H1 (cell line): ENCODE measurements around the gene TAF3. TPM values are rescaled to one million over a fixed set of nuclear protein-coding genes. Genes with fewer than 3 reads are reported as not detected.

Experiments used
- CTCF ChIA-PET: fragments of 300-600 bp; sonication (Branson Sonifier 250); formaldehyde crosslinking; loops from one replicate; lab custom pipeline; 2021; ENCODE audit not compliant: partially characterized antibody; lab: Charles Lee
- POLR2A ChIA-PET: fragments of 300-600 bp; sonication (Branson Sonifier 250); formaldehyde crosslinking; loops from one replicate; lab custom pipeline; 2021; ENCODE audit warnings: inconsistent platforms; ENCODE audit not compliant: partially characterized antibody; lab: Charles Lee
- DNase-seq, 2 experiments: peaks; one replicate each; pipeline versions ENCODE4 v3.0.0 to v3.0.0-alpha.2; 2010 to 2022; ENCODE audit warnings: low spot score in 2 of 2, low read depth in 1 of 2, mixed read lengths in 1 of 2
- FAIRE-seq: peaks from 2 replicates; lab custom pipeline; 2011; peaks lifted over from hg19 to GRCh38; lab: Jason Lieb, UNC
- H2AFZ ChIP-seq: 2 replicates; pipeline ENCODE4 v1.8.1; 2012; ENCODE audit warnings: low read length, inconsistent platforms
- H2AK5ac ChIP-seq: 2 replicates; pipeline ENCODE4 v1.6.1; 2013; ENCODE audit warnings: low read depth, low read length
- H2BK120ac ChIP-seq: replicated peaks from 2 replicates; pipeline ENCODE3; 2013; ENCODE audit warnings: low read depth, low read length, inconsistent platforms
- H2BK12ac ChIP-seq: 2 replicates; pipeline ENCODE4 v1.6.1; 2013; ENCODE audit warnings: low read depth, low read length
- H2BK15ac ChIP-seq: 2 replicates; pipeline ENCODE4 v1.6.1; 2013; ENCODE audit warnings: low read length
- H2BK20ac ChIP-seq: 2 replicates; pipeline ENCODE4 v1.6.1; 2013; ENCODE audit warnings: low read length
- H2BK5ac ChIP-seq: 2 replicates; pipeline ENCODE4 v1.6.1; 2013; ENCODE audit warnings: low read depth, low read length
- H3K14ac ChIP-seq: 2 replicates; pipeline ENCODE4 v1.6.1; 2013; ENCODE audit warnings: inconsistent platforms; ENCODE audit not compliant: insufficient read length
- H3K18ac ChIP-seq: 2 replicates; pipeline ENCODE4 v1.6.1; 2013; ENCODE audit warnings: low read length; ENCODE audit errors: extremely low read depth
- H3K23ac ChIP-seq: 2 replicates; pipeline ENCODE4 v1.6.1; 2013; ENCODE audit warnings: inconsistent platforms; ENCODE audit not compliant: insufficient read length
- H3K23me2 ChIP-seq: 2 replicates; pipeline ENCODE4 v1.6.1; 2013; ENCODE audit warnings: low read depth, low read length
- H3K27ac ChIP-seq: 2 replicates; pipeline ENCODE4 v1.6.1; 2011; ENCODE audit warnings: low read depth, low read length, inconsistent platforms
- H3K27me3 ChIP-seq, 4 experiments: replicated peaks in 1 of 4; 1 replicate in 1 of 4; 2 replicates in 3 of 4; pipeline versions ENCODE4 v1.6.1 to v1.8.1; 2011 to 2013; ENCODE audit warnings: low read length in 3 of 4, mild to moderate bottlenecking in 3 of 4, inconsistent platforms in 2 of 4, mixed read lengths in 2 of 4, moderate library complexity in 1 of 4; ENCODE audit not compliant: control insufficient read depth in 3 of 4, insufficient read depth in 3 of 4; ENCODE audit errors: extremely low read depth in 1 of 4
- H3K36me3 ChIP-seq, 4 experiments: 2 replicates each; pipeline versions ENCODE4 v1.6.1 to v1.8.1; 2011 to 2013; ENCODE audit warnings: mild to moderate bottlenecking in 4 of 4, low read length in 3 of 4, moderate library complexity in 2 of 4, control low read depth in 1 of 4, inconsistent platforms in 1 of 4; ENCODE audit not compliant: insufficient read depth in 4 of 4, control insufficient read depth in 2 of 4
- H3K4ac ChIP-seq: replicated peaks from 2 replicates; pipeline ENCODE3; 2013; ENCODE audit warnings: low read length, low read depth, mixed read lengths, inconsistent platforms; ENCODE audit not compliant: insufficient read length
- H3K4me1 ChIP-seq, 4 experiments: replicated peaks in 1 of 4; 1 replicate in 1 of 4; 2 replicates in 3 of 4; pipeline versions ENCODE4 v1.6.1 to v1.8.1; 2011 to 2013; ENCODE audit warnings: low read length in 3 of 4, inconsistent platforms in 2 of 4, mixed read lengths in 1 of 4; ENCODE audit not compliant: insufficient read depth in 4 of 4, control insufficient read depth in 3 of 4
- H3K4me2 ChIP-seq, 2 experiments: 2 replicates each; pipeline versions ENCODE4 v1.6.1 to v1.8.1; 2011 to 2013; ENCODE audit warnings: low read depth in 2 of 2, low read length in 2 of 2, control low read depth in 1 of 2, inconsistent platforms in 1 of 2, mild to moderate bottlenecking in 1 of 2; ENCODE audit not compliant: insufficient read depth in 1 of 2
- H3K4me3 ChIP-seq, 4 experiments: fragments of 200-600, 300-600 bp in 1 of 4; sonication (generic), shearing (Covaris generic), sonication (Bioruptor Twin) in 1 of 4; 2 replicates each; pipeline versions ENCODE4 v1.5.1 to v1.8.1; 2011 to 2016; ENCODE audit warnings: low read length in 4 of 4, low read depth in 3 of 4, control low read depth in 2 of 4, inconsistent platforms in 2 of 4, mild to moderate bottlenecking in 2 of 4, mixed read lengths in 1 of 4, moderate library complexity in 1 of 4; ENCODE audit not compliant: insufficient read depth in 2 of 4; ENCODE audit errors: extremely low read depth in 1 of 4
- H3K56ac ChIP-seq: replicated peaks from 2 replicates; pipeline ENCODE3; 2013; ENCODE audit warnings: low read depth, mild to moderate bottlenecking, mixed read lengths, low read length, inconsistent platforms; ENCODE audit not compliant: insufficient read length
- H3K79me1 ChIP-seq: 2 replicates; pipeline ENCODE4 v1.6.1; 2013; ENCODE audit warnings: low read depth, low read length, control low read depth
- H3K79me2 ChIP-seq, 2 experiments: 2 replicates each; pipeline versions ENCODE4 v1.6.1 to v1.8.1; 2012 to 2013; ENCODE audit warnings: low read length in 2 of 2, mild to moderate bottlenecking in 2 of 2, inconsistent platforms in 1 of 2; ENCODE audit not compliant: insufficient read depth in 2 of 2, control insufficient read depth in 1 of 2
- H3K9ac ChIP-seq, 4 experiments: replicated peaks in 1 of 4; 1 replicate in 1 of 4; 2 replicates in 3 of 4; pipeline versions ENCODE4 v1.6.1 to v1.8.1; 2011 to 2013; ENCODE audit warnings: low read depth in 3 of 4, low read length in 3 of 4, control low read depth in 2 of 4, mild to moderate bottlenecking in 2 of 4, moderate library complexity in 2 of 4, inconsistent platforms in 1 of 4; ENCODE audit errors: extremely low read depth in 1 of 4
- H3K9me3 ChIP-seq, 2 experiments: 2 replicates each; pipeline versions ENCODE4 v1.6.1 to v1.8.1; 2012 to 2013; ENCODE audit warnings: mild to moderate bottlenecking in 2 of 2, moderate library complexity in 2 of 2, control low read depth in 1 of 2, inconsistent platforms in 1 of 2, low read depth in 1 of 2, low read length in 1 of 2, mixed read lengths in 1 of 2; ENCODE audit not compliant: insufficient read depth in 2 of 2
- H4K20me1 ChIP-seq, 2 experiments: replicated peaks in 1 of 2; 2 replicates each; pipeline versions ENCODE3 to v1.8.1; 2011 to 2013; ENCODE audit warnings: inconsistent platforms in 2 of 2, low read length in 2 of 2, mild to moderate bottlenecking in 1 of 2; ENCODE audit not compliant: insufficient read depth in 2 of 2, control insufficient read depth in 1 of 2
- H4K5ac ChIP-seq: 2 replicates; pipeline ENCODE4 v1.6.1; 2013; ENCODE audit warnings: low read length, low read depth, mixed read lengths, inconsistent platforms; ENCODE audit not compliant: insufficient read length
- H4K8ac ChIP-seq: 2 replicates; pipeline ENCODE4 v1.8.0; 2013; ENCODE audit warnings: mild to moderate bottlenecking, moderate library complexity, low read length, inconsistent platforms; ENCODE audit not compliant: insufficient read depth; ENCODE audit errors: extremely low read depth
- H4K91ac ChIP-seq: replicated peaks from 2 replicates; pipeline ENCODE3; 2013; ENCODE audit warnings: low read length, mixed read lengths, inconsistent platforms; ENCODE audit not compliant: insufficient read length
- BCL11A ChIP-seq, 2 experiments: IDR thresholded peaks; one replicate each; pipeline ENCODE4 v1.6.1; 2011; ENCODE audit warnings: low read depth in 2 of 2, low read length in 2 of 2, mild to moderate bottlenecking in 2 of 2
- CEBPB ChIP-seq: IDR thresholded peaks from 2 replicates; pipeline ENCODE4 v1.6.1; 2012; ENCODE audit warnings: low read depth, low read length
- EGR1 ChIP-seq: IDR thresholded peaks from 2 replicates; pipeline ENCODE4 v1.6.1; 2011; ENCODE audit warnings: low read depth, low read length, borderline replicate concordance
- EP300 ChIP-seq, 2 experiments: IDR thresholded peaks; 1 replicate in 1 of 2; 2 replicates in 1 of 2; pipeline ENCODE4 v1.6.1; 2011 to 2012; ENCODE audit warnings: low read depth in 2 of 2, low read length in 2 of 2, mild to moderate bottlenecking in 2 of 2, borderline replicate concordance in 1 of 2, inconsistent platforms in 1 of 2, moderate library complexity in 1 of 2
- MAX ChIP-seq: IDR thresholded peaks from 2 replicates; pipeline ENCODE4 v1.6.1; 2012; ENCODE audit warnings: inconsistent platforms
- NRF1 ChIP-seq: IDR thresholded peaks from 2 replicates; pipeline ENCODE4 v1.6.1; 2011; ENCODE audit warnings: mild to moderate bottlenecking, low read depth, low read length, improper control_type of control experiment
- PHF8 ChIP-seq: fragments of 200-600 bp; sonication (generic); conservative IDR thresholded peaks from 2 replicates; pipeline ENCODE4 v1.7.1; 2012; ENCODE audit warnings: low read depth, mild to moderate bottlenecking, inconsistent platforms, low read length, moderate library complexity
- RAD21 ChIP-seq, 2 experiments: IDR thresholded peaks in 1 of 2; conservative IDR thresholded peaks in 1 of 2; 2 replicates each; pipeline ENCODE4 v1.6.1; 2011; ENCODE audit warnings: low read depth in 2 of 2, low read length in 2 of 2, improper control_type of control experiment in 1 of 2, inconsistent platforms in 1 of 2, mild to moderate bottlenecking in 1 of 2, moderate library complexity in 1 of 2
- SIRT6 ChIP-seq: IDR thresholded peaks from one replicate; pipeline ENCODE4 v1.7.1; 2012; ENCODE audit warnings: low read length, inconsistent platforms
- SP4 ChIP-seq: IDR thresholded peaks from 2 replicates; pipeline ENCODE4 v1.6.1; 2012; ENCODE audit warnings: low read length, inconsistent platforms
- SUZ12 ChIP-seq: fragments of 200-600 bp; sonication (generic); IDR thresholded peaks from 2 replicates; pipeline ENCODE4 v1.6.1; 2012; ENCODE audit warnings: mild to moderate bottlenecking, inconsistent platforms, low read length, moderate library complexity, mixed read lengths
- TAF7 ChIP-seq: optimal IDR thresholded peaks from 2 replicates; pipeline ENCODE3; 2011; ENCODE audit warnings: low read depth, mild to moderate bottlenecking, inconsistent platforms, low read length, moderate library complexity, borderline replicate concordance
- TCF12 ChIP-seq: IDR thresholded peaks from 2 replicates; pipeline ENCODE4 v1.6.1; 2011; ENCODE audit warnings: low read depth, mild to moderate bottlenecking, low read length
- ZNF274 ChIP-seq: IDR thresholded peaks from 2 replicates; pipeline ENCODE4 v1.7.0; 2012; ENCODE audit warnings: low read length, borderline replicate concordance; ENCODE audit errors: extremely low read depth
- WGBS, 2 experiments: shearing (Covaris generic) in 1 of 2; methylation state at CpG; one replicate each; pipeline versions ENCODE4 v1.1.6 to v1.1.7; 2013 to 2015; ENCODE audit warnings: low lambda C conversion rate in 2 of 2, mixed read lengths in 2 of 2, inconsistent platforms in 1 of 2, low coverage in 1 of 2, missing lambda C conversion rate in 1 of 2; ENCODE audit not compliant: insufficient replicate concordance in 2 of 2, insufficient coverage in 1 of 2, insufficient read length in 1 of 2; ENCODE audit errors: extremely low coverage in 1 of 2, missing lambda C conversion rate in 1 of 2; 5-methylcytosine and 5-hydroxymethylcytosine counted together
- polyA plus RNA-seq, 7 experiments: library from polyadenylated mRNA; depleted of rRNA in 3 of 7; stranded (reverse) in 5 of 7; unstranded in 2 of 7; fragments of >200 nt in 5 of 7; fragments of 200-250 nt in 2 of 7; gene quantifications; 1 replicate in 5 of 7; 2 replicates in 1 of 7; 4 replicates in 1 of 7; pipeline versions ENCODE4 v1.2.1 to v1.2.3, GENCODE V29; 2011 to 2013; ENCODE audit warnings: missing spikeins in 2 of 7, mixed read lengths in 2 of 7
- total RNA-seq: library from RNA; stranded (reverse); fragmentation: NEBNext Ultra II Directional; extraction: Animal tissue kit (Norgen Biotek cat#: 25700); gene quantifications from 2 replicates; pipeline ENCODE4 v1.2.1, GENCODE V29; 2021

TAF3 gene
- total and polyA plus RNA-seq, 2 of the 8 experiments (the other 6 are each of a cell fraction or from before 2014, with no cell fraction given): 1.5 to 11.2 TPM

DNA sequence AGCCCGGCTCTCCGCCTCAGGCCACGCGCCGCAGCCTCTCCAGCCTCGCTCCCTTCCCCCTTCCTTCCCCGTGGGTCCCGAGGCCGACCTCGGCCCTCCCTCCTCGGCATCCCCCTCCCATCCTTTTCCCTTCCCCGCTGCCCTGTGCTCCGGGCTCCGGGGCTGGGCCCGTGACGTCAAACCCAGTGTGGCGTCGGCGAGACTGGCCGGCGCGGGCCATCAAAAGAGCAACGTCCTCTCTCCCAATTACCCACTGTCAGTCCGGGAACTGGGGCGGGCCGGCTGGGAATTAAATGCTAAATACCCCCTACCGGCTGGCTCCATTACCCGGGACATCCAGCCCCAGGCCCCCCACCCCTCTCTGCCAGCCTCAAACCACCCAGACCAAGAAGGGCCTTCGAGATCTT lies 233.5 kb downstream of the TAF3 start:
- Histone ChIP-seq H3K23ac (no peak overlapping the region), H3K14ac (no peak overlapping the region), H3K4me3 (peak overlapping the region; percentile 8 to 54 (median 21); a peak in 7 of 8 replicates), H2BK120ac (no peak overlapping the region), H3K9ac (no peak overlapping the region), H2AFZ (no peak overlapping the region), H2BK12ac (no peak overlapping the region), H3K79me1 (no peaks in the 10 kb centered on the region), H3K56ac (no peak overlapping the region), H4K8ac (peak overlapping the region; percentile 25; the same call in 1 of the 2 replicates), H3K4me2 (peak overlapping the region; percentile 79 to 84), H3K27me3 (peaks cover 69 to 98% (median 95%) of the 10 kb centered on the region in 4 experiments), H4K5ac (no peak overlapping the region), H4K91ac (no peak overlapping the region), H3K79me2 (no peaks in the 10 kb centered on the region), H3K4ac (no peak overlapping the region), H2BK15ac (no peak overlapping the region), H3K23me2 (peaks cover 19% of the 10 kb centered on the region), H3K36me3 (no peaks in the 10 kb centered on the region; a peak in 1 of 8 replicates), H3K18ac (no peak overlapping the region; the same call in 1 of the 2 replicates), H2AK5ac (no peak overlapping the region), H4K20me1 (peaks cover 14 to 22% of the 10 kb centered on the region in 2 experiments), H2BK5ac (no peak overlapping the region), H3K27ac (no peak overlapping the region), H3K9me3 (no peaks in the 10 kb centered on the region), H2BK20ac (no peak overlapping the region), H3K4me1 (peaks cover 5 to 46% (median 25%) of the 10 kb centered on the region in 4 experiments)
- ChIA-PET POLR2A (no interaction called here), CTCF (interaction anchor here (1.5 to 1.6 kb wide), 2 partner anchors 8 to 463 kb away, joined by 3 to 5 read pairs; no protein-coding TSS in a partner anchor)
- FAIRE-seq (no peak), DNase-seq (no peak)
- WGBS, 2 experiments: 1% methylated on average over 19 of the region's 29 CpGs; no CpG with 5 or more reads in 1 of the 2 experiments
- TF ChIP-seq CEBPB: no peak
- TF ChIP-seq BCL11A (IDR thresholded peaks at IDR 0.05; ENCODE audit: low read depth in 2 of 2, low read length in 2 of 2): no peak
- no peak for TF ChIP-seq ZNF274
- TF ChIP-seq SUZ12: peak; percentile 55
- TF ChIP-seq PHF8: no peak
- TF ChIP-seq RAD21 (IDR thresholded peaks at IDR 0.05 in 1 of 2, conservative IDR thresholded peaks at IDR 0.05 in 1 of 2; ENCODE audit: low read depth in 2 of 2, low read length in 2 of 2): no peak
- TF ChIP-seq SIRT6: no peak
- TF ChIP-seq TCF12: no peak
- no peak for TF ChIP-seq NRF1
- TF ChIP-seq MAX: peak; percentile 37
- no peak for TF ChIP-seq EP300 (IDR thresholded peaks at IDR 0.05; ENCODE audit: borderline replicate concordance in 1 of 2, low read depth in 2 of 2, low read length in 2 of 2)
- TF ChIP-seq SP4: no peak
- TF ChIP-seq EGR1: no peak
- TF ChIP-seq TAF7: no peak
